LNCaP clone FGC (cell line): ENCODE results near the gene ITGAV.

ENCODE experiments used
- DNase-seq: peaks from one replicate; pipeline ENCODE4 v3.0.0-alpha.2; 2011; ENCODE audit warnings: low read depth
- H3K4me3 ChIP-seq: 2 replicates; pipeline ENCODE4 v1.5.1; 2011; ENCODE audit warnings: mild to moderate bottlenecking, low read depth, low read length, control low read depth
- CTCF ChIP-seq: IDR thresholded peaks from 2 replicates; pipeline ENCODE4 v1.5.1; 2012; ENCODE audit warnings: mild to moderate bottlenecking; ENCODE audit not compliant: control insufficient read depth, insufficient read depth; ENCODE audit errors: extremely low read depth

ITGAV gene

GRCh38 chr2:186702501-186702900 lies 112.6 kb downstream of the ITGAV start:
- no peak for DNase-seq
- H3K4me3 ChIP-seq: no peak overlapping the region
- TF ChIP-seq CTCF: no peak

GRCh38 chr2:186704897-186705296 lies 115.0 kb downstream of the ITGAV start:
- no peak for DNase-seq
- H3K4me3 ChIP-seq: no peak overlapping the region
- no peak for TF ChIP-seq CTCF

GRCh38 chr2:186709529-186710450 lies 119.9 kb downstream of the ITGAV start:
- TF ChIP-seq CTCF: no peak
- no peak overlapping the region for H3K4me3 ChIP-seq
- no peak for DNase-seq

- H3K4me3 ChIP-seq: no peak overlapping the region
- no peak for DNase-seq
- no peak for TF ChIP-seq CTCF
Measured at GRCh38 chr2:186713691-186714090, 123.8 kb downstream of the ITGAV start.

GRCh38 chr2:186714611-186715010 lies 124.8 kb downstream of the ITGAV start:
- H3K4me3 ChIP-seq: no peak overlapping the region
- TF ChIP-seq CTCF: no peak
- no peak for DNase-seq

- H3K4me3 ChIP-seq: no peak overlapping the region
- no peak for DNase-seq
- TF ChIP-seq CTCF: no peak
Measured at GRCh38 chr2:186716004-186716403, 126.1 kb downstream of the ITGAV start.

GRCh38 chr2:186716899-186717298 lies 127.0 kb downstream of the ITGAV start:
- DNase-seq: no peak
- TF ChIP-seq CTCF: no peak
- no peak overlapping the region for H3K4me3 ChIP-seq
